Middle frontal gyrus (tissue), 1 donor: ENCODE results near the gene ABLIM1.

ENCODE experiments used
- DNase-seq: peaks from one replicate; pipeline ENCODE4 v3.0.0-alpha.2; 2015; ENCODE audit warnings: low spot score; ENCODE audit errors: extremely low spot score

ABLIM1 gene

DNA sequence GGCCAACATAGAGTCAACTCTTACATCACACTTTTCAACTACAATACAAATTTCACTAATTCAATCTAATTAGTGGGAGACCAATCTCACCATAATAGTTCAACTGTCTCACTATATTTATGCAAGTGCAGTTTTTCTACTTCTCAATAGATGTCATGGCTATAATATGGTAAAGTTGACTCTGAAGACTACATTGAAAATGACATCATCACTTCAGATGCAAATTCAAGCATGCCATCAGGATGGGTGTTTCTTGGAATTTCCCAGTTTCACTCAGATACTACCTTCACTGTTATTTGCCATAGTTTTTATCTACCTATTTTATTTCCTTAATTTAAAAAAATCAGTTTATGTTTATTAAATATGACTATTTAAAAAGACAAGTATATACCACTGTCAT is 67.1 kb downstream of the ABLIM1 start:
- no peak for DNase-seq

- DNase-seq, result no peak
Measured at GRCh38 chr10:114584419-114584818, 73.7 kb downstream of the ABLIM1 start.

DNA sequence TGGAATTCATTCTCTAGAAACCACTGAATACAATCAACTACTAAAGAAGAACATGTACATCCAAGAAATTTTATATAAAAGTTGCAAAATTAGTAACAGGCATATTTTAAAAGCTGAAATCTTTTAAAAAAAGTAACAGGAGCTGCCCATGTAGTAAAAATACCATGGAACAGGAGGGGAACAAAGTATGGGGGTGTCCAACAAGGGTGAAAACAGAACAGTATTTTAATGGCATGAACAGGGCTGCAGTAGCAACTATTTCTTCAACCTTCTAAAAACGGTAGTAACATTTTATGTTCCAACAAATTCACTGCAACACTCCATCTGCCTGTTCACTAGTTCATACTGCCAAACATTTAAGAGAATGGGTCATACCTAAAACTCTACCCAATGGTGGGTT is 77.0 kb downstream of the ABLIM1 start:
- DNase-seq, result peak; percentile 24

- no peak for DNase-seq
Measured at GRCh38 chr10:114577133-114577532, 80.9 kb downstream of the ABLIM1 start.

DNA sequence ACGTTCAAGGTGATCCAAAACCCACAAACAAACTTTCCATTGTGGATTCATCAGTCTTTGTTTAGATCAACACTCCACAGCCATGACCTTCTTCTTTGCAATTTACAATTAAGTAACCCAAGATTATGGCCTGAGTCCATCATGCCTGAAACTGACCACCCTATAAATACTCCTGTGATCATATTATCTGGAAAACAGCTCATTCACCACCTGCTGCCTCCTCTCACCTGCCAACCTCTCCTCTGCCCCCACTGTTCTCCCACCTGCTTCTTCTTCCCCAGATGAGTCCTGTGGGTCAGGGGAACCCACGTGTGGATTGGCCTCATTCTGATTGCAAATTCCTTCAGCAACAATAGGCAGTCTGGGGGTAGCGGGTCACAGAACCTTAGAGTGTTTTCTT is 81.4 kb downstream of the ABLIM1 start:
- no peak for DNase-seq

GRCh38 chr10:114576132-114576487 is 82.0 kb downstream of the ABLIM1 start:
- no peak for DNase-seq

GRCh38 chr10:114575417-114576131 is 82.5 kb downstream of the ABLIM1 start:
- DNase-seq, result no peak

GRCh38 chr10:114573330-114574045 is 84.6 kb downstream of the ABLIM1 start:
- DNase-seq, result no peak

- no peak for DNase-seq
Measured at GRCh38 chr10:114571316-114571999, 86.6 kb downstream of the ABLIM1 start.

DNA sequence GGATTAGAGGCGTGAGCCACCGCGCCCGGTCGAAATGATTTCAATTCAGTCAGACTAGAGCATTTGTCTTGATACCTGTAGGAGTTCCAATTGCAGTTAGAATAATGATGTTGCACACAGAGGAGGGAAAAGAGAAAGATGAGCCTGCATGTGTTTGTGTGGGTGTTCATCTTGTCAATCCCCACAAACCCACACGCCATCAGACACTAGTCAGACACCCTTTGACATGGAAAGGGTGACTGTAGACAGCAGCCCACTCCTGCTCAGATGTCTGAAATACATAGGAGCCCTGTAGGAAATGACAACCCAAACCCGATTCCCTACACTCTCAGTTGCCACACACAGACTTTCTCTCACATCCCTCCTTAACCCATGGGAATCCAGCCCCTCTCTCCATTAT is 92.0 kb downstream of the ABLIM1 start:
- no peak for DNase-seq

DNA sequence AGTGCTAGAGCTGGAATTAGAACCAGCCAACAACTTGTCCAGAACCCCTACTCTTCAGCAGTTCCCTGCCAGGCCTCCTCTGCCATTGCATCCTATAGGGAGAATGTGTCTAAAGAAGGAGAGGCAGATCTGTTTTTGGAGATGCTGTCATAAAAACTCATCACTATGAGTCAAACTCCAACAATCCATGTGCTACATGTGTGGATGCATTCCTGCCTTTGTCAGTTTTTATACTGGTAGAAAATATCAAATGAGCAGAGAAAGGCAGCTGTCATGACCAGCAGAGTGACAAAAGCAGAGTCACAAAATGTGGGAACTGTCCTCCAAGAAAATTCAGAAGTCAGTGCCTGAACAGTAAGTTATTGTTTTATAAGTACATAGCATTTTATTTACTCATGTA is 93.0 kb downstream of the ABLIM1 start:
- no peak for DNase-seq

DNA sequence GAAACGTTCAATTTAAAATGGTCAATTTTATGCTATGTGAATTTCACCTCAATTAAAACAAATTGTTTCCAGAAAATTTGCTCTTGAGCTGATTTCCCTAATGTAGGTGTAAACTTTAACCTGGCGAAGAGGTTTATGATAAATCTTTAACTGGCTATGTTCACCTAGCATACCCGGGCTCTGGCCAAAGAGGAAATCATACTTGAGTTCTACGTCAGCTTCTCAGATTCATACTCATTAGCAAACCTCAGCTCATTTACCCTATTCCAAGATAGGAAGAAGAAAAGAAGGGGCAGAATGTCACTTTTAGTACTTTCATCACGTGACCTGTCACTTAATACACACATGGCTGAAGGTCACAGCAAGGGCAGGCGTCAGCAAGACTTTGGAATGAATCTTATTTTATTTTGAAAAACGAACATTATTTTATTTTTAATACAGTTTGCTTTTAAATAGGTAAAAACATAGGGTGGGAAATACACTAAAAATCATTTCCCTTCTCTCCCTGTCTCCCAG is 97.0 kb downstream of the ABLIM1 start:
- DNase-seq, result no peak

- no peak for DNase-seq
Measured at GRCh38 chr10:114560144-114560543, 97.9 kb downstream of the ABLIM1 start.

- DNase-seq, result no peak
Measured at GRCh38 chr10:114559636-114560035, 98.4 kb downstream of the ABLIM1 start.

DNA sequence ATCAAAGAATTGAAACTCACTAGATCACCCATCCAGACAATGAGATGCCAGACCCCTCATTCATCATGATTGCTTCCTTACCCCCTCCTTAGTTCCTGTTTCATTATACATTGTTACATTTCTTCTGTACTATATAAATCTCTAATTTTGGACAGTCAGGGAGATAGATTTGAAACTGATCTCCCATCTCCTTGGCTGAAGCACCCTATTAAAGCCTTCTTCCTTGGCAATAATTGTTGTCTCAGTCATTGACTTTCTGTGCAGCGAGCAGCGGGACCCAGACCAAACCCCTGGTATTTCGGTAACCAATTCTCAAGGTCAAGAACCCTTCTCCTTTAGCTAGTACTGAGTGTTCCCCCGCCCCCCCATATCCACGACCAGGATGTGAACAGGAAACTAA is 100.2 kb downstream of the ABLIM1 start:
- no peak for DNase-seq

- DNase-seq, result no peak
Measured at GRCh38 chr10:114556236-114557122, 101.6 kb downstream of the ABLIM1 start.

DNA sequence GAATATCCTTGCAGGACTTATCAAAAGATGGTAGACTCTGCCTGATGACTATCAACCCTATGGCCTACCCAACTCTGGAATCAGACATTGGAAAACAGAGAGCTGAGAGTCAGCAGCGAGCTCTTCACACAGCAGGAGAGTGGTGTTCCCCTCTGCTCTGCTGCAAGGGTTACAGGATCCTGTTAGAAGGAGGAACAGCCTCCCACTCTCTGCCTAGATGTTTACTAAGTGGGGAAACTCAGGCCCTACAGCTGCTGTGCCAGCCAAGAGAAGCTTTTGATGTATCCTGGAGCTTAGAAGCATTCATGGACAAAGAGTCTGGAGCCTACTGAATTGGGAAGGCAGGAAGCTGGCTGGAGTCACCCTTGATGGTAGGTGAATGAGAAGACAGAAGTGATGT is 104.6 kb downstream of the ABLIM1 start:
- DNase-seq, result no peak

GRCh38 chr10:114552050-114552449 is 106.0 kb downstream of the ABLIM1 start:
- no peak for DNase-seq

GRCh38 chr10:114551636-114551972 is 106.5 kb downstream of the ABLIM1 start:
- no peak for DNase-seq

DNA sequence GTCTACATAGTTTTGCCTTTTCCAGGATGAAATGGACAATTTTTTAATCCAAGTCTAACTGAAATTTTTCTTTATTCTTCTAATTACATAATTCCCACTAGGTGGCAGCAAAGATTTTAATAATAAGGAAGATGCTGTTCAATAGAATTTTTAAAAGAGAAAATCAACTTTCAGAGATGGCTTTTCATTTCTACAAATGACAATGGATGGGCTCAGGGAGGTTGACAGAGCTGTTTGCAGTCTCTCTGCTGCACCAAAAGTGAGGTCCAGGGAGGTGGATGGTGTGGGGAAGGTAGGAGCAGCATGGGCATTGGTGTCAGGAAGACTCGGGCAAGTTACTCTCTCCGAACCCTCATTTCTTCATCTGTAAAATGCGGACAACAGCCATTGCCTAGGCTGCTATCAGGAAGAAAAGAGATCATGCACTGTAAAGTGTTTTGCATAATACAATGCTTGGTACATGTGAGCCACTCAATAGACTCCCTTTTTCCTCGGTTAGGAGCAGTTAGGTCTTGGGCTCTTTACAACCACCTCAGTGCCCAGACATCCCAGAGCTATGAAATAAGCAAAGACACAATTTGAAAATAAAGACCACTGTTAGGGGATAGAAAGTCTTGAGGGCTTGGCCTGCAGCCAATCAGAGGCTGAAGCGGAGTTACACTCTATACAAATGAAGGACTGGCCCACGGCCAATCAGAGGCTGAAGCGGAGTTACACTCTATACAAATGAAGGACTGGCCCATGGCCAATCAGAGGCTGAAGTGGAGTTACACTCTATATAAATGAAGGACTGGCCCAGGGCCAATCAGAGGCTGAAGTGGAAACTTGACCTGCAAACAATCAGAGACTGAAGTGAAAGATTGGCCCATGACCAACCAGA is 107.1 kb downstream of the ABLIM1 start:
- DNase-seq, result peak; percentile 43
